ENCODE data around the gene C1orf21. TPM values are rescaled to one million over a fixed set of nuclear protein-coding genes. Genes with fewer than 3 reads are reported as not detected.

C1orf21 gene
- total RNA-seq, 2 donors from 2014 or later: 68.1 to 81.1 TPM

DNA sequence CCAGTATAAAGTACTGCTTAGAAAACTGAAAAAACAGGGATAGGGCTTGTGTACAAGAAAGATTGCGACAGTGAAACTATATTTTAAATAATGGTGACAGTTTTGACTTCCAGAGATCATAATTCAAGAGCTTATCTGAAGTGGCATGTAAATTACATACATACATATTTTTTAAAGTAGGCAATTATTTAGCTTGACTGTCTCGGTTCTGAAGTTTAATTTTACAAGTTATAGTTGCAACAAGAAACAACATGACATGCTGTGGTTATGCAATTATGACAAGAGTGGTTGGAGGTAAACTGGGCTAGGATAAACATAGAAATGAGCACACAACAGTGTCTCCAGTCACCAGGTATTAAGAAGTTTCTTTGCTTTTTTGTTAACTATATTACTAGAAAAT lies 4.1 kb downstream of the C1orf21 start:
- H3K9me3 ChIP-seq: no peaks in the 10 kb centered on the region
- H3K4me3 ChIP-seq: no peak overlapping the region
- H3K4me1 ChIP-seq: peaks cover 4% of the 10 kb centered on the region
- TF ChIP-seq, protein P1, sequence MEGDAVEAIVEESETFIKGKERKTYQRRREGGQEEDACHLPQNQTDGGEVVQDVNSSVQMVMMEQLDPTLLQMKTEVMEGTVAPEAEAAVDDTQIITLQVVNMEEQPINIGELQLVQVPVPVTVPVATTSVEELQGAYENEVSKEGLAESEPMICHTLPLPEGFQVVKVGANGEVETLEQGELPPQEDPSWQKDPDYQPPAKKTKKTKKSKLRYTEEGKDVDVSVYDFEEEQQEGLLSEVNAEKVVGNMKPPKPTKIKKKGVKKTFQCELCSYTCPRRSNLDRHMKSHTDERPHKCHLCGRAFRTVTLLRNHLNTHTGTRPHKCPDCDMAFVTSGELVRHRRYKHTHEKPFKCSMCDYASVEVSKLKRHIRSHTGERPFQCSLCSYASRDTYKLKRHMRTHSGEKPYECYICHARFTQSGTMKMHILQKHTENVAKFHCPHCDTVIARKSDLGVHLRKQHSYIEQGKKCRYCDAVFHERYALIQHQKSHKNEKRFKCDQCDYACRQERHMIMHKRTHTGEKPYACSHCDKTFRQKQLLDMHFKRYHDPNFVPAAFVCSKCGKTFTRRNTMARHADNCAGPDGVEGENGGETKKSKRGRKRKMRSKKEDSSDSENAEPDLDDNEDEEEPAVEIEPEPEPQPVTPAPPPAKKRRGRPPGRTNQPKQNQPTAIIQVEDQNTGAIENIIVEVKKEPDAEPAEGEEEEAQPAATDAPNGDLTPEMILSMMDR (IDR thresholded peaks at IDR 0.05): no peak
- intact Hi-C loops (cut with DNase I): no loop called here
- no peak overlapping the region for H3K9ac ChIP-seq (ENCODE audit: low read depth in 2 of 2, low read length in 2 of 2)
- no peak for DNase-seq
- H3K27me3 ChIP-seq: no peaks in the 10 kb centered on the region
- no peaks in the 10 kb centered on the region for H3K36me3 ChIP-seq
- no peak overlapping the region for H3K27ac ChIP-seq

- TF ChIP-seq, protein P1 (IDR thresholded peaks at IDR 0.05): no peak
- Histone ChIP-seq H3K4me3 (no peak overlapping the region), H3K9ac (ENCODE audit: low read depth in 2 of 2, low read length in 2 of 2) (no peak overlapping the region), H3K9me3 (no peaks in the 10 kb centered on the region), H3K27me3 (no peaks in the 10 kb centered on the region), H3K4me1 (peaks cover 4% of the 10 kb centered on the region), H3K36me3 (no peaks in the 10 kb centered on the region), H3K27ac (no peak overlapping the region)
- intact Hi-C loops (cut with DNase I): no loop called here
- DNase-seq: no peak
Observed at GRCh38 chr1:184392067-184392466, 5.2 kb downstream of the C1orf21 start.

GRCh38 chr1:184392779-184393522 lies 6.1 kb downstream of the C1orf21 start:
- Histone ChIP-seq H3K9ac (ENCODE audit: low read depth in 2 of 2, low read length in 2 of 2) (no peak overlapping the region), H3K27me3 (no peaks in the 10 kb centered on the region), H3K9me3 (no peaks in the 10 kb centered on the region), H3K27ac (no peak overlapping the region), H3K36me3 (no peaks in the 10 kb centered on the region), H3K4me1 (peaks cover 4% of the 10 kb centered on the region), H3K4me3 (no peak overlapping the region)
- DNase-seq: no peak
- intact Hi-C loops (cut with DNase I): no loop called here
- TF ChIP-seq, protein P1 (IDR thresholded peaks at IDR 0.05): no peak

DNA sequence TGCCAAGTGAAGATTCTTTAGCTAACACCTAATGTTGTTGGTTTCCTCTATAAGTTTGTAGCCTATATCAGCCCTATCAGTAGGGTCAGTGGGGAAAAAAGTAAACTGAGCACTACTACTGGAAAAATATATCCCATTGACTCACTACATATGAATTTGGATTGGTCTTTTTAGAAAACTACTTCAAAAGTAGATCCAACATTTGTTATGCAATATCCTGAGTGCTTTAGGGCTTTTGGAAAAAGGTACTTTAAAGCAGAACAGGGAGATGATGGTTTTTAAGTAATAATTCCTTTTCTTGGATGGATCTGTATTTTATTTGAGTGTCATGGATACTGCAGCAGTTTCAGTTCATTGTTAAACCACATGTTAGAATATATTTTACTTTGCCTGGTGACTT lies 7.1 kb downstream of the C1orf21 start:
- peaks cover 4% of the 10 kb centered on the region for H3K4me1 ChIP-seq

GRCh38 chr1:184395370-184395769 lies 8.5 kb downstream of the C1orf21 start:
- no peak overlapping the region for H3K4me3 ChIP-seq
- no peak for DNase-seq
- no peaks in the 10 kb centered on the region for H3K27me3 ChIP-seq
- TF ChIP-seq, protein P1 (IDR thresholded peaks at IDR 0.05): no peak
- no peaks in the 10 kb centered on the region for H3K9me3 ChIP-seq
- no peak overlapping the region for H3K9ac ChIP-seq (ENCODE audit: low read depth in 2 of 2, low read length in 2 of 2)
- intact Hi-C loops (cut with DNase I): no loop called here
- H3K4me1 ChIP-seq: peaks cover 4% of the 10 kb centered on the region
- H3K36me3 ChIP-seq: no peaks in the 10 kb centered on the region
- no peak overlapping the region for H3K27ac ChIP-seq

More for the DNA sequence above, 7.1 kb downstream of the C1orf21 start:
- no peak overlapping the region for H3K27ac ChIP-seq
- H3K9me3 ChIP-seq: no peaks in the 10 kb centered on the region
- TF ChIP-seq, protein P1 (IDR thresholded peaks at IDR 0.05): no peak
- H3K27me3 ChIP-seq: no peaks in the 10 kb centered on the region
- no peak overlapping the region for H3K4me3 ChIP-seq
- intact Hi-C loops (cut with DNase I): no loop called here
- no peak overlapping the region for H3K9ac ChIP-seq (ENCODE audit: low read depth in 2 of 2, low read length in 2 of 2)
- no peaks in the 10 kb centered on the region for H3K36me3 ChIP-seq
- DNase-seq: no peak
